Measurements from ENCODE around the gene SPP1.

The SPP1 gene

GRCh38 chr4:87953826-87954225 lies 21.7 kb upstream of the SPP1 start:
- no peak for DNase-seq (ENCODE audit: low read depth)

- no peak for DNase-seq (ENCODE audit: low read depth)
These were observed 19.0 kb upstream of the SPP1 start for GRCh38 chr4:87956501-87956900.

GRCh38 chr4:87957061-87957460 lies 18.5 kb upstream of the SPP1 start:
- no peak for DNase-seq (ENCODE audit: low read depth)

GRCh38 chr4:87961993-87962392 lies 13.5 kb upstream of the SPP1 start:
- DNase-seq (ENCODE audit: low read depth): peak; percentile 70

GRCh38 chr4:87962398-87963146 lies 12.9 kb upstream of the SPP1 start:
- no peak for DNase-seq (ENCODE audit: low read depth)

- DNase-seq (ENCODE audit: low read depth): no peak
These were observed 10.0 kb upstream of the SPP1 start for GRCh38 chr4:87965501-87965975.

GRCh38 chr4:87966095-87966496 lies 9.4 kb upstream of the SPP1 start:
- no peak for DNase-seq (ENCODE audit: low read depth)

GRCh38 chr4:87967193-87967592 lies 8.3 kb upstream of the SPP1 start:
- no peak for DNase-seq (ENCODE audit: low read depth)

- no peak for DNase-seq (ENCODE audit: low read depth)
These were observed 5.4 kb upstream of the SPP1 start for GRCh38 chr4:87970121-87970520.

GRCh38 chr4:87971866-87972265 lies 3.6 kb upstream of the SPP1 start:
- no peak for DNase-seq (ENCODE audit: low read depth)

- peak; percentile 94 for DNase-seq (ENCODE audit: low read depth)
These were observed 2.0 kb upstream of the SPP1 start for GRCh38 chr4:87973283-87974169.

GRCh38 chr4:87974856-87975462 lies 555 bp upstream of the SPP1 start:
- DNase-seq (ENCODE audit: low read depth): peak; percentile 57

- DNase-seq (ENCODE audit: low read depth): no peak
These were observed 2.2 kb downstream of the SPP1 start for GRCh38 chr4:87977521-87978278.

- peak; percentile 66 for DNase-seq (ENCODE audit: low read depth)
These were observed 3.2 kb downstream of the SPP1 start for GRCh38 chr4:87978681-87979080.

GRCh38 chr4:87979810-87980209 lies 4.3 kb downstream of the SPP1 start:
- DNase-seq (ENCODE audit: low read depth): no peak

GRCh38 chr4:87981486-87981885 lies 6.0 kb downstream of the SPP1 start:
- no peak for DNase-seq (ENCODE audit: low read depth)

GRCh38 chr4:87982036-87982435 lies 6.5 kb downstream of the SPP1 start:
- DNase-seq (ENCODE audit: low read depth): no peak

GRCh38 chr4:87982446-87983010 lies 7.0 kb downstream of the SPP1 start:
- DNase-seq (ENCODE audit: low read depth): peak; percentile 69

GRCh38 chr4:87983996-87984395 lies 8.5 kb downstream of the SPP1 start:
- DNase-seq (ENCODE audit: low read depth): no peak

GRCh38 chr4:87985097-87985886 lies 9.8 kb downstream of the SPP1 start:
- peak; percentile 70 for DNase-seq (ENCODE audit: low read depth)

GRCh38 chr4:87985887-87986200 lies 10.3 kb downstream of the SPP1 start:
- no peak for DNase-seq (ENCODE audit: low read depth)
